K562 (cell line): ENCODE measurements around the gene ZC3H10. TPM values are rescaled to one million over a fixed set of nuclear protein-coding genes. Genes with fewer than 3 reads are reported as not detected.

Experiments
- ATAC-seq: fragments of 200-7000 bp; cut with Tn5 transposase; 3 replicates; pipeline ENCODE4 v1.9.1; 2020; ENCODE audit warnings: moderate library complexity
- BruUV-seq: library from RNA; stranded (reverse); fragments of 400-500 nt; replicated peaks from 2 replicates; lab custom pipeline; 2021; lab: Mats Ljungman, UMichigan
- CTCF ChIA-PET: fragments of 300-600 bp; formaldehyde crosslinking; extraction: SDS; loops from one replicate; lab custom pipeline; 2021; ENCODE audit warnings: low intra/inter-chr PET ratio; lab: Yijun Ruan, JAX
- POLR2A ChIA-PET: fragments of 300-600, 350-650 bp; sonication (Branson Sonifier 250); formaldehyde crosslinking; extraction: SDS; loops from one replicate; lab custom pipeline; 2021; ENCODE audit warnings: antibody characterized with exemption, inconsistent platforms; lab: Yijun Ruan, JAX
- DNase-seq, 4 experiments: peaks; one replicate each; pipeline versions ENCODE4 v3.0.0 to v3.0.0-alpha.2; 2011 to 2018; ENCODE audit warnings: low spot score in 3 of 4, mixed read lengths in 3 of 4; ENCODE audit errors: extremely low read depth in 1 of 4
- FAIRE-seq: peaks from 2 replicates; lab custom pipeline; 2011; peaks lifted over from hg19 to GRCh38; lab: Jason Lieb, UNC
- H2AFZ ChIP-seq: 2 replicates; pipeline ENCODE4 v1.6.0; 2011; ENCODE audit warnings: low read depth, low read length, control low read depth, inconsistent platforms
- H3K27ac ChIP-seq: fragments of 200-600 bp; 3 replicates; pipeline ENCODE4 v1.8.0; 2011; ENCODE audit warnings: low read depth, mild to moderate bottlenecking, control low read depth, inconsistent platforms, low read length, moderate library complexity, mixed read lengths; ENCODE audit errors: extremely low read depth
- H3K27me3 ChIP-seq, 2 experiments: fragments of 300-600 bp in 1 of 2; 2 replicates in 1 of 2; 3 replicates in 1 of 2; pipeline versions ENCODE4 v1.6.0 to v1.8.0; 2011; ENCODE audit warnings: inconsistent platforms in 2 of 2, low read length in 2 of 2, mild to moderate bottlenecking in 1 of 2, mixed read lengths in 1 of 2, moderate library complexity in 1 of 2; ENCODE audit not compliant: control insufficient read depth in 2 of 2, insufficient read depth in 2 of 2
- H3K36me3 ChIP-seq: fragments of 300-600 bp; 3 replicates; pipeline ENCODE4 v1.8.0; 2011; ENCODE audit warnings: mild to moderate bottlenecking, low read length, inconsistent platforms; ENCODE audit not compliant: control insufficient read depth, insufficient read depth
- H3K4me1 ChIP-seq, 2 experiments: fragments of 200-600 bp in 1 of 2; replicated peaks in 1 of 2; 2 replicates in 1 of 2; 3 replicates in 1 of 2; pipeline versions ENCODE4 v1.5.1 to v1.8.0; 2011; ENCODE audit warnings: inconsistent platforms in 2 of 2, low read length in 2 of 2, mild to moderate bottlenecking in 1 of 2, mixed read lengths in 1 of 2, moderate library complexity in 1 of 2; ENCODE audit not compliant: control insufficient read depth in 2 of 2, insufficient read depth in 2 of 2
- H3K4me2 ChIP-seq: 2 replicates; pipeline ENCODE4 v1.6.1; 2011; ENCODE audit warnings: low read length, control low read depth, inconsistent platforms, mixed read lengths; ENCODE audit not compliant: insufficient read depth
- H3K4me3 ChIP-seq: fragments of 200-600 bp; sonication (generic), shearing (Covaris generic); 2 replicates; pipeline ENCODE4 v1.5.1; 2016; ENCODE audit warnings: control low read depth, inconsistent platforms
- H3K79me2 ChIP-seq: fragments of 200-600 bp; 3 replicates; pipeline ENCODE4 v1.8.0; 2011; ENCODE audit warnings: low read length, inconsistent platforms; ENCODE audit not compliant: control insufficient read depth, insufficient read depth
- H3K9ac ChIP-seq, 2 experiments: 2 replicates each; pipeline versions ENCODE4 v1.6.0 to v1.6.1; 2011; ENCODE audit warnings: low read depth in 2 of 2, low read length in 2 of 2, control low read depth in 1 of 2, inconsistent platforms in 1 of 2, mild to moderate bottlenecking in 1 of 2, mixed read lengths in 1 of 2; ENCODE audit not compliant: insufficient read depth in 1 of 2
- H3K9me1 ChIP-seq: one replicate; pipeline ENCODE4 v1.6.0; 2011; ENCODE audit warnings: inconsistent platforms, mild to moderate bottlenecking, low read length, moderate library complexity; ENCODE audit not compliant: control insufficient read depth, insufficient read depth
- H3K9me3 ChIP-seq: replicated peaks from 2 replicates; pipeline ENCODE4 v1.5.1; 2011; ENCODE audit warnings: low read depth, low read length, inconsistent platforms; ENCODE audit not compliant: control insufficient read depth, insufficient read depth
- H4K20me1 ChIP-seq: replicated peaks from 2 replicates; pipeline ENCODE4 v1.6.1; 2011; ENCODE audit warnings: low read length, inconsistent platforms, mixed read lengths; ENCODE audit not compliant: control insufficient read depth, insufficient read depth
- KAT8 ChIP-seq: fragments of 450-650 bp; IDR thresholded peaks from 2 replicates; pipeline ENCODE4 v1.6.1; 2016; ENCODE audit warnings: low read depth, mild to moderate bottlenecking
- MYC ChIP-seq, 2 experiments: fragments of 250-450 bp in 1 of 2; sonication (Bioruptor Pico) in 1 of 2; IDR thresholded peaks; 2 replicates each; pipeline versions ENCODE4 v1.5.1 to v1.6.1; 2012 to 2021; ENCODE audit warnings: low read depth in 2 of 2, borderline replicate concordance in 1 of 2, improper control_type of control experiment in 1 of 2, low read length in 1 of 2, mild to moderate bottlenecking in 1 of 2, moderate library complexity in 1 of 2
- POLR2A ChIP-seq: fragments of 450-650 bp; conservative IDR thresholded peaks from 2 replicates; pipeline ENCODE4 v1.6.1; 2016
- POLR2G ChIP-seq: fragments of 200-400 bp; formaldehyde crosslinking; IDR thresholded peaks from 2 replicates; pipeline ENCODE4 v1.6.1; 2017; ENCODE audit warnings: low read depth, mild to moderate bottlenecking, antibody characterized with exemption, low read length, moderate library complexity
- RBFOX2 ChIP-seq: fragments of 200-400 bp; formaldehyde crosslinking; IDR thresholded peaks from 2 replicates; pipeline ENCODE4 v1.6.1; 2017; ENCODE audit warnings: low read depth, mild to moderate bottlenecking, low read length, moderate library complexity
- RFX1 ChIP-seq: fragments of 450-650 bp; IDR thresholded peaks from 2 replicates; pipeline ENCODE4 v1.6.1; 2016; ENCODE audit warnings: mild to moderate bottlenecking, moderate library complexity
- ZBTB8A ChIP-seq: fragments of 450-650 bp; IDR thresholded peaks from 2 replicates; pipeline ENCODE4 v1.6.1; 2018; ENCODE audit warnings: mild to moderate bottlenecking, moderate library complexity; ENCODE audit not compliant: partially characterized antibody
- WGBS: fragments of 100-300 bp; shearing (Covaris generic); methylation state at CpG from one replicate; pipeline ENCODE4 v1.1.6; 2016; ENCODE audit warnings: low coverage, mixed read lengths; ENCODE audit not compliant: insufficient coverage; ENCODE audit errors: missing lambda C conversion rate; 5-methylcytosine and 5-hydroxymethylcytosine counted together
- in situ Hi-C: fragments of 300-500 bp; cut with MboI; formaldehyde crosslinking; loops from 4 replicates; pipeline ENCODE4 v1.15.0; 2018; ENCODE audit warnings: inconsistent platforms, mixed read lengths
- intact Hi-C: fragments of 100-400 bp; cut with micrococcal nuclease; formaldehyde crosslinking; loops from 2 replicates; pipeline ENCODE4 v1.14.2; 2022
- polyA plus RNA-seq, 8 experiments: library from polyadenylated mRNA; depleted of rRNA in 4 of 8; stranded (reverse) in 5 of 8; unstranded in 3 of 8; fragments of >200 nt; fragmentation: Nextera tagmentation in 2 of 8; fragmentation: Illumina TruSeq in 1 of 8; extraction: Ambion mirVana in 2 of 8; extraction: Trizol in 1 of 8; gene quantifications; 2 replicates each; pipeline versions ENCODE4 v1.2.1 to v1.2.3, GENCODE V29; 2011 to 2014; ENCODE audit warnings: inconsistent platforms in 1 of 8, missing spikeins in 1 of 8
- total RNA-seq, 7 experiments: library from RNA; depleted of rRNA in 6 of 7; stranded (reverse); fragments of >200 nt in 6 of 7; fragmentation: Illumina TruSeq in 2 of 7; extraction: Trizol in 2 of 7; gene quantifications; 2 replicates each; pipeline versions ENCODE4 v1.2.1 to v1.2.3, GENCODE V29; 2011 to 2021; ENCODE audit warnings: low replicate concordance in 1 of 7
- TF ChIP-seq, protein P1 (sequence below), 2 experiments: fragments of 150-350 bp in 1 of 2; IDR thresholded peaks; 2 replicates each; pipeline ENCODE4 v1.6.1; 2012 to 2016; ENCODE audit warnings: low read depth in 2 of 2, low read length in 2 of 2, mild to moderate bottlenecking in 1 of 2, moderate library complexity in 1 of 2
- TF ChIP-seq, protein P2 (sequence below): fragments of 450-650 bp; IDR thresholded peaks from 2 replicates; pipeline ENCODE4 v1.6.1; 2016

Gene ZC3H10
- total and polyA plus RNA-seq, 9 of the 15 experiments (the other 6 are each of a cell fraction or from before 2014, with no cell fraction given) = 0.31 to 4.1 (median 1.6) TPM

DNA sequence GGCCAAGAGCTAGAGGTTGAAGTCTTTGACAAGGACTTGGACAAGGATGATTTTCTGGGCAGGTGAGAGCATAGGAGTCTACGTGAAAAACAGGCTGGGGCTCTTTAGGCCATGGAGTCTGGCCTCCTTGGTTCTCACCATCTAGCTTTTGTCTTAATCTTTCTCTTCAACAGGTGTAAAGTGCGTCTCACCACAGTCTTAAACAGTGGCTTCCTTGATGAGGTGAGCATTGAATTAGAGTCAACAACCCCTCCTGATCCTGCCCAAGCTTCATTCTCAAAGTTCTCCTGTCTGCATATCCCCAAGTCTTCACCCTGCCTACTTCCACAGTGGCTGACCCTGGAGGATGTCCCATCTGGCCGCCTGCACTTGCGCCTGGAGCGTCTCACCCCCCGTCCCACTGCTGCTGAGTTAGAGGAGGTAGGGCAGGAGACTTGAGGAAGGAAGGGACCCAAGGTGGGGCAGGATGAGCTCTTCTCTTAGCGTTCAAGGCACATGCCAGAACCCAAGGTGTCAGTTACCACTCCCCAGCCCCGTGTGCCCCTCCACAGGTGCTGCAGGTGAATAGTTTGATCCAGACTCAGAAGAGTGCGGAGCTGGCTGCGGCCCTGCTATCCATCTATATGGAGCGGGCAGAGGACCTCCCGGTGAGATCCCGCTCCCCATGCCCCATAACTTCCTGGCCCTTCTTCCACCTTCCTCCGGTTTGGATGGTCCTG, 19.9 kb downstream of the ZC3H10 start (continued):
- TF ChIP-seq MYC (IDR thresholded peaks at IDR 0.05; ENCODE audit: low read depth, low read length) (no peak), MYC (CRISPR knock-in tag; IDR thresholded peaks at IDR 0.05; ENCODE audit: borderline replicate concordance, low read depth) (no peak), RBFOX2 (peak; percentile 71)

DNA sequence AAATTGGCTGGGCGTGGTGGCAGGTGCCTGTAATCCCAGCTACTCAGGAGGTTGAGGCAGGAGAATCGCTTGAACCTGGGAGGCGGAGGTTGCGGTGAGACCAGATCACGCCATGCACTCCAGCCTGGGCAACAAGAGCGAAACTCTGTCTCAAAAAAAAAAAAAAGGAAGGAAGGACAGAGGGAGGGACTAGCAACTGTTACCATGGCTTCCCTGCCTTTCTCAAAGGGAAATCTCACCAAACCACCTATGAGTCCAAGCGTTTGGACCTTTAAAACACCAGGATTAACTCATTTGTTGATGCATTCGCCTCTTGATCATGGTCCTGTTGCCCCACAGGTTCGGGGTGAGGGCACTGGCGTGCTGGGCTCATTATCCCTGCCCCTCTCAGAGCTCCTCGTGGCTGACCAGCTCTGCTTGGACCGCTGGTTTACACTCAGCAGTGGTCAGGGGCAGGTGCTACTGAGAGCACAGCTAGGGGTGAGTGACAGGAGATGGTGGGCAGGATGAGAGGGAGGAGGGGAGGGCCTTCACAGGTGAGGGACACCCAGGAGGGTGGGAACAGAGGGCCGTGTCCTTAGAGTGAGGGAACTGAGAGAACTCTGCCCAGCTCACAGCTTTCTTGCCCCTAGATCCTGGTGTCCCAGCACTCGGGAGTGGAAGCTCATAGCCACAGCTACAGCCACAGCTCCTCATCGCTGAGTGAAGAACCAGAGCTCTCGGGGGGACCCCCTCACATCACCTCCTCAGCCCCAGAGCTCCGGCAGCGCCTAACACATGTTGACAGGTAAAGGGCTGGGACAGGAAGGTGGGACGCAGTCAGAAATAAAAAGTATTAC, 24.1 kb downstream of the ZC3H10 start:
- Histone ChIP-seq H3K79me2 (no peaks in the 10 kb centered on the region), H3K9me3 (no peaks in the 10 kb centered on the region), H3K27me3 (no peaks in the 10 kb centered on the region), H3K9me1 (no peaks in the 10 kb centered on the region), H4K20me1 (0 out of 2 replicates have a peak, but pooled peaks cover 3% of the 10 kb centered on the region), H3K4me2 (no peak overlapping the region), H3K4me3 (no peak overlapping the region), H3K36me3 (peaks cover 78% of the 10 kb centered on the region), H3K9ac (peak overlapping the region in 1 of 2 experiments; percentile 43; a peak in 1 of 4 replicates), H3K4me1 (peaks cover 2 to 4% of the 10 kb centered on the region in 2 experiments; a peak in 2 of 5 replicates), H2AFZ (no peak overlapping the region), H3K27ac (no peak overlapping the region)
- 91% methylated on average over 14 of the region's 19 CpGs for WGBS
- TF ChIP-seq, protein P1, sequence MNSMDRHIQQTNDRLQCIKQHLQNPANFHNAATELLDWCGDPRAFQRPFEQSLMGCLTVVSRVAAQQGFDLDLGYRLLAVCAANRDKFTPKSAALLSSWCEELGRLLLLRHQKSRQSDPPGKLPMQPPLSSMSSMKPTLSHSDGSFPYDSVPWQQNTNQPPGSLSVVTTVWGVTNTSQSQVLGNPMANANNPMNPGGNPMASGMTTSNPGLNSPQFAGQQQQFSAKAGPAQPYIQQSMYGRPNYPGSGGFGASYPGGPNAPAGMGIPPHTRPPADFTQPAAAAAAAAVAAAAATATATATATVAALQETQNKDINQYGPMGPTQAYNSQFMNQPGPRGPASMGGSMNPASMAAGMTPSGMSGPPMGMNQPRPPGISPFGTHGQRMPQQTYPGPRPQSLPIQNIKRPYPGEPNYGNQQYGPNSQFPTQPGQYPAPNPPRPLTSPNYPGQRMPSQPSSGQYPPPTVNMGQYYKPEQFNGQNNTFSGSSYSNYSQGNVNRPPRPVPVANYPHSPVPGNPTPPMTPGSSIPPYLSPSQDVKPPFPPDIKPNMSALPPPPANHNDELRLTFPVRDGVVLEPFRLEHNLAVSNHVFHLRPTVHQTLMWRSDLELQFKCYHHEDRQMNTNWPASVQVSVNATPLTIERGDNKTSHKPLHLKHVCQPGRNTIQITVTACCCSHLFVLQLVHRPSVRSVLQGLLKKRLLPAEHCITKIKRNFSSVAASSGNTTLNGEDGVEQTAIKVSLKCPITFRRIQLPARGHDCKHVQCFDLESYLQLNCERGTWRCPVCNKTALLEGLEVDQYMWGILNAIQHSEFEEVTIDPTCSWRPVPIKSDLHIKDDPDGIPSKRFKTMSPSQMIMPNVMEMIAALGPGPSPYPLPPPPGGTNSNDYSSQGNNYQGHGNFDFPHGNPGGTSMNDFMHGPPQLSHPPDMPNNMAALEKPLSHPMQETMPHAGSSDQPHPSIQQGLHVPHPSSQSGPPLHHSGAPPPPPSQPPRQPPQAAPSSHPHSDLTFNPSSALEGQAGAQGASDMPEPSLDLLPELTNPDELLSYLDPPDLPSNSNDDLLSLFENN (IDR thresholded peaks at IDR 0.05; ENCODE audit: low read depth in 2 of 2, low read length in 2 of 2) = no peak
- no peak for TF ChIP-seq ZBTB8A
- peak; percentile 19; the same call in 1 of the 2 replicates for TF ChIP-seq RFX1
- peak; percentile 57 for TF ChIP-seq POLR2G
- 0 out of 2 replicates have a peak, but pooled peaks have one; percentile 17 for TF ChIP-seq POLR2A
- no peak for TF ChIP-seq KAT8
- TF ChIP-seq, protein P2, sequence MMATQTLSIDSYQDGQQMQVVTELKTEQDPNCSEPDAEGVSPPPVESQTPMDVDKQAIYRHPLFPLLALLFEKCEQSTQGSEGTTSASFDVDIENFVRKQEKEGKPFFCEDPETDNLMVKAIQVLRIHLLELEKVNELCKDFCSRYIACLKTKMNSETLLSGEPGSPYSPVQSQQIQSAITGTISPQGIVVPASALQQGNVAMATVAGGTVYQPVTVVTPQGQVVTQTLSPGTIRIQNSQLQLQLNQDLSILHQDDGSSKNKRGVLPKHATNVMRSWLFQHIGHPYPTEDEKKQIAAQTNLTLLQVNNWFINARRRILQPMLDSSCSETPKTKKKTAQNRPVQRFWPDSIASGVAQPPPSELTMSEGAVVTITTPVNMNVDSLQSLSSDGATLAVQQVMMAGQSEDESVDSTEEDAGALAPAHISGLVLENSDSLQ = 0 out of 2 replicates have a peak, but pooled peaks have one; percentile 16
- TF ChIP-seq RBFOX2 = peak; percentile 69
- DNase-seq (no peak), ATAC-seq (no peak), FAIRE-seq (no peak)
- ChIA-PET POLR2A (interaction anchor here (0.7 to 2.0 kb wide), 8 partner anchors 8 to 24 kb away, joined by 3 to 10 read pairs (median 3); partner anchors contain the start of genes MYL6B and ZC3H10), CTCF (no interaction called here)
- intact Hi-C loops = no loop called here
- in situ Hi-C loops = no loop called here
- BruUV-seq = no TSS peak
